ENCODE results near the gene OAS2. TPM values are rescaled to one million over a fixed set of nuclear protein-coding genes. Genes with fewer than 3 reads are reported as not detected.

The OAS2 gene
- total and polyA plus RNA-seq, 9 of the 15 experiments (the other 6 are each of a cell fraction or from before 2014, with no cell fraction given) = 0.13 to 0.85 TPM; not detected in 7

GRCh38 chr12:112929715-112930114 is 48.6 kb upstream of the OAS2 start:
- in situ Hi-C loops (cut with MboI) = no loop called here
- intact Hi-C loops (cut with micrococcal nuclease) = no loop called here

GRCh38 chr12:112930350-112930749 is 48.0 kb upstream of the OAS2 start:
- Histone ChIP-seq H3K27me3 (ENCODE audit: control insufficient read depth in 2 of 2, insufficient read depth in 2 of 2, low read length in 2 of 2) (no peaks in the 10 kb centered on the region), H3K4me3 (no peak overlapping the region), H3K27ac (ENCODE audit: extremely low read depth, low read depth, low read length) (no peak overlapping the region), H3K79me2 (ENCODE audit: control insufficient read depth, insufficient read depth, low read length) (no peaks in the 10 kb centered on the region), H2AFZ (ENCODE audit: low read depth, low read length) (no peak overlapping the region), H3K9me3 (replicated peaks; ENCODE audit: control insufficient read depth, insufficient read depth, low read depth, low read length) (no peaks in the 10 kb centered on the region; the same call in 1 of the 2 replicates), H3K4me1 (replicated peaks in 1 of 2; ENCODE audit: control insufficient read depth in 2 of 2, insufficient read depth in 2 of 2, low read length in 2 of 2) (no peaks in the 10 kb centered on the region), H3K4me2 (ENCODE audit: insufficient read depth, low read length) (no peak overlapping the region), H3K9ac (ENCODE audit: insufficient read depth in 1 of 2, low read depth in 2 of 2, low read length in 2 of 2) (no peak overlapping the region), H4K20me1 (replicated peaks; ENCODE audit: control insufficient read depth, insufficient read depth, low read length) (no peaks in the 10 kb centered on the region), H3K9me1 (ENCODE audit: control insufficient read depth, insufficient read depth, low read length) (no peaks in the 10 kb centered on the region), H3K36me3 (ENCODE audit: control insufficient read depth, insufficient read depth, low read length) (no peaks in the 10 kb centered on the region)
- FAIRE-seq (no peak), ATAC-seq (no peak), DNase-seq (ENCODE audit: extremely low read depth in 1 of 4, low spot score in 3 of 4) (no peak)
- CTCF ChIA-PET (ENCODE audit: low intra/inter-chr PET ratio) = no interaction called here
- in situ Hi-C loops (cut with MboI) = no loop called here
- POLR2A ChIA-PET = interaction anchor here (0.6 kb wide), 1 partner anchor 306 kb away, joined by 3 read pairs; no protein-coding TSS in a partner anchor
- 0% methylated on average over 2 of the region's 2 CpGs for WGBS (ENCODE audit: insufficient coverage, low coverage, missing lambda C conversion rate)
- no TSS peak for BruUV-seq (replicated peaks)
- intact Hi-C loops (cut with micrococcal nuclease) = no loop called here
- TF ChIP-seq ZKSCAN1 (IDR thresholded peaks at IDR 0.05; ENCODE audit: low read depth, low read length) (no peak), MEF2A (IDR thresholded peaks at IDR 0.05; ENCODE audit: control insufficient read depth, low read depth, low read length) (no peak), ZNF583 (CRISPR knock-in tag; IDR thresholded peaks at IDR 0.05) (no peak)

More at GRCh38 chr12:112929715-112930114, 48.6 kb upstream of the OAS2 start:
- TF ChIP-seq RBM25 (IDR thresholded peaks at IDR 0.05; ENCODE audit: low read depth, low read length, severe bottlenecking) = peak; percentile 28
- no peak for TF ChIP-seq MYC (IDR thresholded peaks at IDR 0.05; ENCODE audit: low read depth, low read length)
- TF ChIP-seq MYC (CRISPR knock-in tag; IDR thresholded peaks at IDR 0.05; ENCODE audit: borderline replicate concordance, low read depth) = no peak
- peak; percentile 53; the same call in 1 of the 2 replicates for TF ChIP-seq ADNP (tag; IDR thresholded peaks at IDR 0.05)
- TF ChIP-seq KDM1A (IDR thresholded peaks at IDR 0.05) = 0 out of 4 replicates have a peak, but pooled peaks of 1 of the 2 experiments have one; percentile 11
- peak; percentile 48; the same call in 1 of the 2 replicates for TF ChIP-seq BCOR (IDR thresholded peaks at IDR 0.05)
- ATAC-seq = no peak
- no peaks in the 10 kb centered on the region for H3K27me3 ChIP-seq (ENCODE audit: control insufficient read depth in 2 of 2, insufficient read depth in 2 of 2, low read length in 2 of 2)
- POLR2A ChIA-PET = no interaction called here
- no peak for FAIRE-seq
- no peak for DNase-seq (ENCODE audit: extremely low read depth in 1 of 4, low spot score in 3 of 4)
- no peaks in the 10 kb centered on the region; the same call in 1 of the 2 replicates for H3K9me3 ChIP-seq (replicated peaks; ENCODE audit: control insufficient read depth, insufficient read depth, low read depth, low read length)
- BruUV-seq (replicated peaks) = no TSS peak
- no peaks in the 10 kb centered on the region for H3K36me3 ChIP-seq (ENCODE audit: control insufficient read depth, insufficient read depth, low read length)
- H3K9ac ChIP-seq (ENCODE audit: insufficient read depth in 1 of 2, low read depth in 2 of 2, low read length in 2 of 2) = no peak overlapping the region
- no peak overlapping the region for H3K4me3 ChIP-seq
- WGBS (ENCODE audit: insufficient coverage, low coverage, missing lambda C conversion rate) = 3% methylated on average over 3 of the region's 3 CpGs
- no peak overlapping the region for H3K27ac ChIP-seq (ENCODE audit: extremely low read depth, low read depth, low read length)
- H2AFZ ChIP-seq (ENCODE audit: low read depth, low read length) = no peak overlapping the region
- H3K4me1 ChIP-seq (replicated peaks in 1 of 2; ENCODE audit: control insufficient read depth in 2 of 2, insufficient read depth in 2 of 2, low read length in 2 of 2) = no peaks in the 10 kb centered on the region
- CTCF ChIA-PET (ENCODE audit: low intra/inter-chr PET ratio) = no interaction called here
- no peaks in the 10 kb centered on the region for H4K20me1 ChIP-seq (replicated peaks; ENCODE audit: control insufficient read depth, insufficient read depth, low read length)
- H3K9me1 ChIP-seq (ENCODE audit: control insufficient read depth, insufficient read depth, low read length) = no peaks in the 10 kb centered on the region
- no peaks in the 10 kb centered on the region for H3K79me2 ChIP-seq (ENCODE audit: control insufficient read depth, insufficient read depth, low read length)
- H3K4me2 ChIP-seq (ENCODE audit: insufficient read depth, low read length) = no peak overlapping the region
